ENCODE data around the gene ARHGAP10.

ARHGAP10 gene

DNA sequence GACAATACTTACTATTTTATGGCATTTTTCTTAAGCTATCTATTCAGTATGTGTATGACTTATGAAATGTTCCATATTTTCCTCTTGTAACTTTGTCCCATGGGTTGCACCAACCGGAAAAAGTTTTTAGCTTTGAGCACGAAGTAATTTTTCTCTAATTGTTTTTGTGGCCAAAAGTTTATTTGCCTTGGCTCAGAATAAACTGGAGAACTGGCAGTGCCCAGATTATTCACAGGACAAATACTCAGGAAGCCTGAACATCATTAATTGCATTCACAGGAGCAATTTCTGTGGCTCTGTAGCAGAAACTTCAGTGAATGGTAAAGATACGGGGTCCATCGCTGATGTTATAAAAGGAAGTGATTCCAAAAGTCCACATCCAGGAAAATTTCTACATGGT lies 184.5 kb downstream of the ARHGAP10 start:
- DNase-seq: peak; percentile 23

DNA sequence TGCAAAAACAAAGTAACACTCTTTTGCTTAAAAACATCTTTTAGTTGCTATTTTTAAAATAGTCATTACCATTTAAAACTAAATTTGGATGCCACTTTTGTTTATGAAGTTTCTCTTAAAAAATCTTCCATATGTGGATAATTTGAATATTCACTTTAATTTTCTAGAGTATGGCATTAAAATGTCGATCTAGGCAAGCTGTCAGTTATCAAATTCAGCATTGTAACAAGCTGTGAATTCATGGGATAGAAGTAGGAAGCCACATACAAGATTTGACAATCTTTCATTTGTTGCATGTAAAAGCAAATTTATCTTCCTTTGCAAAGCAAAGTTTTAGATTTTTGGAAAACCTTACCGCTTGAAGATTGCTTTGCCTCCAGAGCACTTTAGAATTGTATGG lies 191.5 kb downstream of the ARHGAP10 start:
- no peak for DNase-seq

DNA sequence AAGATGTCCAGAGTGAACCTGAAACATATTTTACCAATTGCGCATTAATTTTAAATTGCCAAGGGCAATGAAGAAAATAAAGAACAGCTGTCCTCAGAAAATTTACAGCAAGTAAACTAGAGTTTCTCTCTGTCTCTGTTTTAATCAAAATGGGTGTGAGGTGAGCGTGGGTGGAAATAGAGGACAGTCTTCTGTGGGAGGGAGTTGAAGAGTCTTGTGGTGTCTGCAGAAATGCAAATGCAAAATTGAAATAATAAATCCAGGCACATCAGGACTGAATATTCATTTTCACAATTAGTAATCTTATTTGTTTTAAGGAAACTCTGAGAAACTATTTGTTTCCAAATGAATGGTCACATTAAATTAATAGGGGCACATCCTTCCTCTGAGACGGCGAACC lies 192.0 kb downstream of the ARHGAP10 start:
- DNase-seq: no peak

DNA sequence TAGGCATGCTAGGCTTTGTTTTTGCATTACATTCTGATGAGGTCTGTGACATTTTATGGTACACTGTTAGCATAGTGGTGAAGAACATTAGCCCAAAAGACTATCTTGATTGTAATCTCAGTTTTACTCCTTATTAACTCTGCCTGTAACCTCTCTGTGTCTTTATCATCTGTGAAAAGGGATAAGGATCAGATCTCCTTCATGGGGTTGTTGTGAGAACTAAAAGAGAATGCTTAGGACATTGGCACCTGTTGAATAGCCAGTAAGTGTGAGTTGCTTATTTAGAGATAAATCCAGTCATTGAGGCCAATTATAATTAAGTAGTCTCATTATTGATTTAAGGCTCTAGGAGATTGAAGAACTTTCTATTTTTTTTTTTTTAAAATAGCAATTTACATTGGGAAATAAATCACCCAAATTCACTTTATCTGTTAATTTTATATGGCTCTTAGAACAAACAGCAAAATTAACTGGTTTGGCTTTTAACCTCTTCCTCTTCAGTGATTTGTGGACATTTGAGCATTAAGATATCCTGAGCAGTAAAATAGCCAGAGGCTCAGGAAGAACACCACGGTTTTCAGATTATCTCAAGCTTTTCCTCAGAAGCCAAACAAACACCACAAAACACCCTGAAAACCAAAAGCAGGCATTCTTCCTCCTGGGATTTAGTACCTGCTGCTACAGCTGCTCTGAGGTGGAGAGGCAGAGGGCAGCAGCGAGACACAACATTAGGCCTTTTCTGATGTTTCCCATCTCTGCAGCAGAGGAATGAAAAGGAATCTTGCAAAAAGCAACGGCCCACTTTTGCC lies 192.9 kb downstream of the ARHGAP10 start:
- no peak for DNase-seq

DNA sequence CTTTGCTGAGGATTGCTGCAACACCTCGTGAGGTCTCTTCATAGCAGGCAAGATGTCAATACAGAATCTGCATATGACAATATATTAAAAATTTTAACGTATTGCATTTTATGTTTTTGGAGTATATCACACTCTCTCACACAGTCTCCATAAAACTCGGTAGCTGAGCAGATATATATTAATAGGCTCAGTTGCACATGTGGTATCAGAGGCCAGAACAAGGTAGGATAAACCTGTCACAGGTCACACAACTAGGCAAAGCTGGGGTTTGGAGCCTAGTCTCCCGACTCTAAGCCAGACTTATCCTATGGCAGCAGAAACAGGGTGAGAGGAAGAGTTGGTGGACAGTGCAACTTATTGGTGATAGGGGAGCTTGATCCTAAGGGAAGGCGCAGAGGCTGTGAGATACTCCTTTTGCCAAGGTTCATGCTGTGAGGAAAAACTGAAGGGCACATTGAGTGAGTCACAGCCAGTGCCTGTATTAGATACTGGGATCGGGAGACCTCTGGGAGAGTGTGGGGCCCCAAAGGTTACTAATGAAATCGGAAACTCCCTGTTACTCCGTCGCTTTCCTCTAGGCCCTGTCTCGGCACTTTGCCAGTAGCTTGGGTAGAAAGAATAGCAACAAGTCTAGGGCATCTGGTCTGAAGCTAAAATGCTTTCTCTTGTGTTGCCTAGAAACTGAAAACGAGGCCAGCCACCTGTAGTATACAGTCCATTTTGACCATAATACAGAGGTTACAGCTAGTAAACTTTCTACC lies 195.7 kb downstream of the ARHGAP10 start:
- no peak for DNase-seq

DNA sequence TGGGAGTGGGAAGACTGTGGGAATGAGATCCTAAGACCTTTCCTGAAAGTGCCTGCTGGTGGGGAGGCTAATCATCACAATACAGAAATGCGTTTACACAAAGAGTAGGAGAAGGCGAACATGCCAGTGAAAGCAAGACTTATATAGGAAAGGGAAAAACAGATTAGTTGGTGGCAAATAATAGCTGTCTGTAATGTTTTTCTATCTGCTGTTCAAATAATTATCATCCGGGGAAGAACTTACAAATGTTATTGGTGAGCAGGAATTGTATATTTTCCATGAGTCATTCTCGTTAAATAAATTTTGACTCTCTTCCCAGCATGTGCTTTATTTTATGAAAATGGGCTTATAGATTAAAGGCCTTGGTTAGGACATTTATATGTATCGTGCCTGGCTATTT lies 196.5 kb downstream of the ARHGAP10 start:
- DNase-seq: no peak

DNA sequence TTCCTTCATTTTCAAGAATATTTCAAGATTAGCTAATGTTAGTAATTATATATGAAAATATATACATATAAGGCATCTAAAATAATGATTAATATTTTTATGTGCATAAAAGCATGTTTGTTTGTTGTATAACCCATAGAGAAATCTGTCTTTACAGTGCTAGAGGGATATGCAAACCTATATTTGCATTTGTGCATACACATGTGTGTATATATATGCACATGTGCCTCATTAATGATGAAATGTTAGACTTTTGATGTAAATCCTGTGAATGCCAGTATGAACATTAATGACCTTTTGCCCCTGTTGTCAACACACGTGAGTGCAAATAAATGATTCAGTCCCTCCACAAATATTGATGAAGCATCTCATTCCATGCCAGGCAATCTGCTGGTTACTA lies 197.9 kb downstream of the ARHGAP10 start:
- no peak for DNase-seq

DNA sequence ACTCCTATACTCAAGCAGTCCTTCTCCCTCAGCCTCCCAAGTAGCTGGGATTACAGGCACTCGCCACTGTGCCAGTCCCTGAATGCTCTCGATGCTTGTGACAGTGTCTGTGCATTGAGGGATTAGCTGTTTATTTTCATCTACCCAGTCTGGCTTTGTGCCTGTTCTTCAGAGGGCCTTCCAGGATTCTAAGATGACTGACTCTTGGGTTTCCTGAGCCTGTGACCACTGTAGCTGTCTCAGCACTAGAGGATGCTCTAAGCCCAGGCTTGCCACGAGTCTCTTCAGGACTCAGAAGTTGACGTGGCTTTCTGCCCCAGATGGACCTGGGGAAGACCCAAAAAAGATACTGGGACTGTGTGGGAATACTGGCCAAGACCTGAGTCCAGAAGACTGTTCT lies 201.4 kb downstream of the ARHGAP10 start:
- DNase-seq: peak; percentile 24

DNA sequence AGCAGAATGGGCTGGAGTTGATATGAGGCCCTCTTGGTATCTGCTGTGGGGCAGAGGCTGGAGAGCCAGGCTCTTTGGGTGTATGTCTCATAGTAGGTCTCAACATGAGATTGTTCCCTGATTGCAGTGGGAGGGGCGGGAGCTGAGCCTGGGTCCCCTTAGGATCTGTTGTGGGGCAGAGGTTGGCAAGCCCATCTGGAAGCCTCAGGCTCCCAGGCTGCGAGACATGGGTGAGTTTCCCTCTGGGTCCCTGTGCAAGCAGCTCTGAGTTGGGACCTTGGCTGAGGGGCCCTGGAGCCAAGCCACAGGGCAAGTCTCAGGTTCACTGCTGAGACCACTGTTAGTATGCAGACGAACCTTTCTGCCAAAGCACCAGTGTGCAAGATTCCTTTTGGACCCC lies 201.9 kb downstream of the ARHGAP10 start:
- DNase-seq: no peak

DNA sequence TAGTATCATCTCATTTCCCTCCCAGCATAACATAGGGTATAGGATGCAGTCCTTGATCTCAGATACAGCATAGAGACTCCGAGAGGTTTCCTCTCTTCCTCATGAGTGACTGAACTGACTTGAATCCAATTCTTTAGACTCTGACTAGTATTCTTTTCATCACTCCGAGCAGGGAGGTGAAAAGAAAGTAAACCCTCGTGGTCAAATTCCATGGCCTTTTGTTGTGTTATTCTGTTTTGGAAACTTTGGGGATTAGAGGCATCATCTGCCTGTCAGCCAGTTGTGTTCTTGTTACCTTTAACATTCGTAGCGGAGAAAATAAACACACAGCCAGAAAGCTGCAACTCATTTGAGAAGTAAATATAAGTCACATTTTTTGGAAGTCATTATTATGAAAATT lies 206.6 kb downstream of the ARHGAP10 start:
- no peak for DNase-seq

DNA sequence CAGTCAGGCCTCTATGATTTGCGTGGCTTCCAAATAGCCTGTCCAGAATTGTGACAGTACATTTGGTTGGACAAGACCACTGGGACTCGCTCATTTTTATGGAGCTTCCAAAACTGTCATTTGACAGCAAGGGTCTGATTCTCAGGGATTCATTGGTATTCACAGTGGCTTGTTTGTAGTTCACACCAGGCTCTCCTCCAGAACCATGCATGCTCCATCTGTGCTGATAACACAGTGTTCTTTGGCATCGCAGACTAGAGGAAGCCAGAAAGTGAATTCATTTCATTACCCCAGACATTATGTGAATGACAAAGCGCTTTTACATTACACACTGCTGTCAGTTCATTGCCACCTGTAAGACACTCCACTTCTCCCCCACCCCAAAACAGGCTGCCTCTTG lies 208.3 kb downstream of the ARHGAP10 start:
- DNase-seq: no peak

DNA sequence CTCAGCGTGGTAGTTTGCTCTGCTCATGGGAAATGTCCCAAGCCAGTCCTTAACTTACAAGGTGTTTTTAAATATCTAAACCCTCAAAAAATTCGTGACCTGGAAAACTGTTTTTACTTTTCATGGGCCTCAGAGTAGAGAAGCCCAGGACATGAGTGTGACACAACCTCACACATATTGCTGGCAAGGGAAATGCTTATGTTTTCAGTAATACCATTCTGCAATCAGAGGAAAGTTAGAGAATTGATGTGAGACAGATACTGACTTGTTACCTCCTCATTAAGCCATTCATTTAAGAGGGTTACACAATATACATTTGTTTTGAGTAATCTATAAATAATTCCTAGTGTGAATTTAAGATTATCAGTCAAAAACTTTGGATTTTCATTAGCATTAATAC lies 209.5 kb downstream of the ARHGAP10 start:
- no peak for DNase-seq

DNA sequence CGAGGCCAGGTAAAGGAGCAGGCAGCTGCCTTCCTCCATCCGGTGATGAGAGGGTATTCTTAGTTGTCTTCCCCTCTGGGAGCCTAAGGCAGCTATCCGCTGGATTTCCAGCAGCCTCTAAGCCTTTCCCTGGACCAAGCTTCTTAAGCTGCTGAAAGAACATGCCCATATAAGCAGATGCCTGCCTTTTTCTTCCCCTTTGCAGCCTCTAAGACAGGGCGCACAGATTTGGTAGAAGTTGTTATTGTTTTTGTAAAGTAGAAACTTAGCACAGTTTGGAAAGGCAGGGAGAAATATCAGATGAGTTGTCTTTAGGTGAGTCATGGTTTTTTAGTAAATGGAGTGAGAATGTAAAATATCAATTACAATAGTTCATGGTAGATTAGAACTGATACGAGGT lies 210.8 kb downstream of the ARHGAP10 start:
- no peak for DNase-seq

DNA sequence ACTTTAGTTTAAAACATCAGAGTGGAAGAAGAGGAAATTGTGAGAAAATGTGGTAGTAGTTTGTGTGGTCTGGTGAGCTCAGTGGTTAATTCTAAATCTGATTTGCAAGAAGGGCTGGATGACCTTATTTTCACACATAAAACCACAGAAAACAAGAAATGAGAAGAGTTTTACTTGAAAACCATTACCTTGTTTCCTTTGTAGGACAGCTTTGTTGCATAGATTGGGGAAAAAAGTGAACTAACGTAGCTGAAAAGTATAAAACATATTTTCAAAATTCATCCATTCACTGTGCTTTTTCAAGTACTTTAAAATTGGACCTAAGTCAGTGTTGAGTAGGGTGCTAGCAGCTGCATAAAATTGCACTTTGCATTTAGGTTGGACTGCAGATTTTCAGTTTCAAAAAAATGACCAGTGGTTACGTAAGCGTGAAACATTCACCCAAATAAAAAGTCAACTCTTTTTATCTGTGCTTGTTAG lies 211.3 kb downstream of the ARHGAP10 start:
- no peak for DNase-seq

DNA sequence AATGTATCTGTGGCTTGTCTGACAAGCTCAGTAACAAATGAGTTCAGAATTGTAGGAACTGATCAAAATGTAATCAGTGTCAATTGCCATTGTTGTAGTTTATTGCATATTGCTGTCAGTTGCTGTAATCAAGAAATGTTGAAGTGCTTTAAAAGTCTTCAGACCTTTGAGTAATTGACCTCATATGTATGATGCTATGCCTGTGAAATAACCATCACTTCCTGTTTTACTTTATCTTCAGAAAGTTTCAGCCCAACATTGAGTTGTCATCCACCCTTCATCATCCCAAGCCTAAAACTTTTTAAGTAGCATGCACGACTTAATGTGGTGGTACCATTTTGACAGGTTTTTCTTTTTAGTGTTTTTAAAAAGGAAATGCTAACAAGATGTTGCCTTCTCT lies 212.4 kb downstream of the ARHGAP10 start:
- no peak for DNase-seq

DNA sequence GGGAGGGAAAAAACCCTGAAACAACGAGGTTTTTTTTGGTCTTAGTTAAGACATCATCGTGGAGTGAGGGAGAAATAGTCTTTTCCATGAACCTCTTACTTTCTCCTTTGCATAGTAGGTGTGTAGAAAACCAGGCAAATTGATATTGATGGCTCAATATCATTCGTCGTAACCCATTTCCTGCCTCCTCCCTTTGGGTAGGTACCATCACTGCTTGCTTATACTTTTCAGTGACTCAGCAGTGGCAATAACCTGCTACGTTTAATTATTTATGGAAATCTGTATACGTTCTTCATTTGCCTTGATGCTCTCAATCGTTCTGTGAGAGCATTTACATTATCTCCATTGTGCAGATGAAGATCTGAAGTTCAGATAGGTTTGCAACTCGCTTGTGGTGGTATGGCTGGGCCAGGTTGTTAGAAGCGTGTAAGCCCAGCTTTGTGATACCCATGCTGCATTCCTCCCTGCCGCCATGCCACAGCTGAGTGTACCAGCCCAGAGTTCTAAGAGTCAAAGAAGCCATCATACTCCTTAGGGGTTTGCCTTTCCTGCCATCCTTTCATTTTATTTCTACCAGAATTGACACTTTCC lies 212.9 kb downstream of the ARHGAP10 start:
- DNase-seq: no peak

DNA sequence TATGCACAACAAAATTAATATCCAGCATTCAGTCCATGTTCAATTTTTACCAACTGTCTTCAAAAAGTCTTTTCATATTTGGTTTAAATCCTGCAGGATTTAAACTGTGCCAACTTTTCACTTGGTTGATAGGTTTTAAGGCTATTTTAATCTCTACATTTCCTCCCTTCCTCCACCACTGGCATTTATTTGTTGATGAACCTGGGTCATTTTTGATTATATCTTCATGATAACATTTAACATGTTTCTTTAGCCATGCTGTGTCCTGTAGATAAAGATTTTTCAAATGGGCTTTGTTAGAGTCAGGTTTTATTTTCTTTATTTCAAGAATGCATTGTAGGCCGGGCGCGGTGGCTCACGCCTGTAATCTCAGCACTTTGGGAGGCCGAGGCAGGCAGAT lies 216.4 kb downstream of the ARHGAP10 start:
- no peak for DNase-seq

DNA sequence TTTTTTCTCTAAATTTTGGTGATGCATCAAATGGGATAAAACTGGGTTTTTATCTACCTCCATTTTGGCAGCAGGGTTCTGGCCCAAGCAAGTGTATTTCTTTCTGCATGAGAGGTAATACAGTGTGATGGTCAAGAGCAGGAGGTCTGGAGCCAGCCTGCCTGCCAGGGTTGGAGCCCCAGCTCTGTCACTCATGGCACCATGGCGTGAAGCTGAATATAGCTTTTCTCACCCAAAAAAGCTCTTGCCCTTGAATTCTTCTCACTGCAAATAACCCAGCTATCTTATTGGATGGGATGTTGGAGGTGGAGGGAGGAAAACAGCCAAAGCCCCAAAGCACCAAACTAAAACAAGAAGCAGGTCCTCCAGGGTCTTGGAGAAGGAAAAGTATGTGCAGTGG lies 218.4 kb downstream of the ARHGAP10 start:
- DNase-seq: no peak

DNA sequence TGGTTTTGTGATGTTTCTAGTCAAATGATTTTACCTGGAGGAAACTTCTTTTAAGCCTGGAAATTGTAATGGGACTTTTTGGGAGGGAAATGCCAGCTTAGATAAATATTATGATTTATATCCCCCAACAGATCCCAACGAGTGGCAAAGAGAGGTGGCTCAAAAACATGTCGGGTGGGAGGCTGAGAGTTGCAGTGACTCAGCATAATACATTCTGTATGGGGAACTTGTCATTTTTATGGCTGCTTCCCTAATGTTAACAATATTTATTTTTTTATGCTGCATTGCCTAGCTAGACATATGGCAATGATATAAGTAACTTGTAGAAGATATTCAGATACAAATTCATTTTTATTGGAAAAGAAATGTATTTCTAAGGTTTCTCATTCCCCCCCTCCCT lies 219.0 kb downstream of the ARHGAP10 start:
- DNase-seq: no peak

DNA sequence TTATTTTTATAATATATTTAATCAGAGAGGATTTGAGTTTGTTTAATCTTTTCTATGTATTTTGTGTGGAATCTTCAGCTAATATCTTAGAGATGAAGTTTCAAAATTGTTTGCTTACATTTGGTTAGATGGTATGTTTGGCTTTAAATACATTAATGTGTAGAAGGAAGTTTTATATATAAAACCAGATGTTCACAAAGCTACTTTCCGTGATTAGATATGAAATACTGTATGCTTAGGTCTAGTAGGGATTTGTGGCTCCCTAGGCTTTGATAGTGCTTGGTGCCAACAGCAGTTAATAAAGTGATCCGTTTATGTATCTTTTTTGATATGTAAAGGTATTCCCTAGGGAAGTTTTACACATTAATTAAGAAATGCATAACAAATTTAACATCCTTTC lies 223.0 kb downstream of the ARHGAP10 start:
- DNase-seq: no peak

DNA sequence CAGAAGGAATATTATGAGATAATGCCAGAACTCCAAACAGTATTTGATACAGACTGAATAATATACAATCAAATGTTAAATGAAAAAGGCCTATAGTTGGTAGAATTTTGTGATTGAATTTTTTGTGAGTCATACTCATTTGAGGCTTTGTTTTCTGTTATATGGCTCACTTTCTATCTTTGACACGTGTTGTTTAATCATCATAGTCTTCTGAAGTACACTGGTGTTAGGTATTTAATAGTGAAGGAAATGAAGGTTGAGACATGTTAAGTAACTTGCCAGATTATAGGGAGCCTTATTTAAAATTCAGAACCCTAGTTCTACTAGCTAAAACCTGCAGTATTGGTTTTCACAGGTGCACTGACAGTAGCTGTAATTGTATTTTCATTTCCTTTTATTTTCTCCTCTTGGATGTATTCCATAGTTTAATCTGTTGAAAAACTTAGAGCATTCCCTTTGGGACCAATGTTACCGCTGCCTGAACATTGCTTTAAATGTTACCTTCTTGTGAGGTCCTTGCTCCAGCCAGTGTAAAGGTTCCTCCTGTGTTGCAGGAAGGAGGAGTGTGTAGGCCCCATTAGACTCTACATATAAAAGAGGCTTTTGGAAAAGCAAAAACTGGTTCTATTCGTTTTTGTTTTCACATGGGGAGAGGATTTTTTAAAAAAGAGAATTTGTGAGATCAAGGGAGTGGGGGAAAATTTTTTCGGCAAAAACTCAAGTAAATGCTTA lies 224.1 kb downstream of the ARHGAP10 start:
- no peak for DNase-seq

DNA sequence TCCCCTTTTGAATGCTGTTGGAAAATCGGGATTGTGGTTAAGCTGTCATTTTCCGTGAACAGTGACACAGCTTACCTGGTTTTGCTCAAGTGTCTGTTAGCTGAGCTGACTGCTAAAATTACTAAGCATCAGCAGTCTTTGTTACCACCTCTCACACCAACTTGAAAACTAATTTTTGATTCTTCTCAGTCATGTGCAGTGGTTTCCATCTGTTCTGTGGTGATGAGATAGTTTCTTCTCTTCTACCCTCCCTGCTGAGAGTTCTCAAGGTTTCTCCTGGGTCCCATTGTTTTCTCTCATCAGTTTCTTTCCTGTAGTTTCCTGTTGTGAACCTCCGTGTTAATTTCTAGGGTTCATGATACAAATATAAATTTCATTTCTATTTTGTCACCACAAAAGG lies 225.6 kb downstream of the ARHGAP10 start:
- no peak for DNase-seq

DNA sequence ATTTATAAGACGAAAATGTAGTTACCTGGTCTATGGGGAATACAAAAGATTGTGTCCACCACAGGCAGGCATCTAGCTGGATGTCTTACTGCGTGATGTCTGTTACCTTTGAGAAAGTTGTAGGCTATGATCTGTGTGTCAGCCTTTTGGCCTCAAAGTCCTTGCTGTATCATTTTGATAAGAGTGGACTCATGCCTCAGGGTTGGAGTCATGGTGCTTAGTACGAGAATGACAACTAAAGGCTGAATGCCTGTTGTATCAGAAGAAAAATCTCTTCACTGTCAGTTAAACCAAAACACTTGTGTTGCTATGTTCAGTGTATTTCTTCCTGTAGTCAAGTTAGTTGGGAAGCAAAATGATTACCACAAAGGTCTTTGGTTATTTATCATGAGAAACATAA lies 226.2 kb downstream of the ARHGAP10 start:
- DNase-seq: no peak

Data from NCI-H446 treated with DMSO at 0.1 percent for 48 hours (cell line).